ENCODE results near the gene PADI3.

- TF ChIP-seq CTCF (IDR thresholded peaks at IDR 0.05) (no peak), EP300 (IDR thresholded peaks at IDR 0.05) (no peak), POLR2AphosphoS5 (IDR thresholded peaks at IDR 0.05) (no peak)
Observed at GRCh38 chr1:17207540-17207939, 41.4 kb upstream of the PADI3 start.
